Fibroblast of upper back skin (primary cell): ENCODE measurements around the gene SHOC2.
"Not testable (repeated sequence)": the region's sequence is repeated elsewhere in the genome, so short reads cannot be mapped to it uniquely, and the experiment has no call there.

Source experiments
- DNase-seq: peaks from one replicate; pipeline ENCODE4 v3.0.0-alpha.2; 2013

SHOC2 gene

GRCh38 chr10:110901954-110902819 is 17.2 kb upstream of the SHOC2 start:
- peak; percentile 84 for DNase-seq

- DNase-seq = no peak
Measured at GRCh38 chr10:110903280-110904278, 15.8 kb upstream of the SHOC2 start.

GRCh38 chr10:110910138-110910537 is 9.3 kb upstream of the SHOC2 start:
- no peak for DNase-seq

- DNase-seq = peak; percentile 86
Measured at GRCh38 chr10:110912374-110912773, 7.0 kb upstream of the SHOC2 start.

- peak; percentile 23 for DNase-seq
Measured at GRCh38 chr10:110914431-110914830, 5.0 kb upstream of the SHOC2 start.

GRCh38 chr10:110915035-110915434 is 4.4 kb upstream of the SHOC2 start:
- no peak for DNase-seq

GRCh38 chr10:110915600-110915999 is 3.8 kb upstream of the SHOC2 start:
- not testable (repeated sequence) for DNase-seq

GRCh38 chr10:110916554-110917346 is 2.7 kb upstream of the SHOC2 start:
- DNase-seq = peak; percentile 89

- DNase-seq = peak; percentile 95
Measured at GRCh38 chr10:110918269-110918642, 1.1 kb upstream of the SHOC2 start.

- peak; percentile 100 for DNase-seq
Measured at GRCh38 chr10:110918643-110919348, 608 bp upstream of the SHOC2 start, which contains the start of gene BBIP1. Gene BBIP1 (minus strand): TSS chr10:110919180. CDS start chr10:110918157, 1,023 bp downstream.

- DNase-seq = peak; percentile 61
Measured at GRCh38 chr10:110919971-110920881, 822 bp downstream of the SHOC2 start.

GRCh38 chr10:110923856-110924493 is 4.6 kb downstream of the SHOC2 start:
- no peak for DNase-seq

GRCh38 chr10:110927461-110927860 is 8.1 kb downstream of the SHOC2 start:
- no peak for DNase-seq

GRCh38 chr10:110931769-110932381 is 12.5 kb downstream of the SHOC2 start:
- DNase-seq = no peak

- no peak for DNase-seq
Measured at GRCh38 chr10:110932505-110933180, 13.2 kb downstream of the SHOC2 start.

GRCh38 chr10:110936757-110937156 is 17.4 kb downstream of the SHOC2 start:
- DNase-seq = no peak

GRCh38 chr10:110939419-110939818 is 20.0 kb downstream of the SHOC2 start:
- no peak for DNase-seq

GRCh38 chr10:110944792-110945396 is 25.5 kb downstream of the SHOC2 start:
- DNase-seq = peak; percentile 72

GRCh38 chr10:110946496-110946895 is 27.1 kb downstream of the SHOC2 start:
- no peak for DNase-seq
